SKM-1 (cell line): ENCODE results near the gene TTC9C.
A peak's percentile ranks its signal among the peaks of the same experiment; 100 is the strongest.
"Not testable (repeated sequence)": the region's sequence is repeated elsewhere in the genome, so short reads cannot be mapped to it uniquely, and the experiment has no call there.

Experiments
- DNase-seq: peaks from one replicate; lab custom pipeline; 2025; ENCODE audit not compliant: unreplicated experiment; lab: John Stamatoyannopoulos, UW

TTC9C gene

GRCh38 chr11:62709247-62710000, 18.9 kb upstream of the TTC9C start:
- DNase-seq, result no peak

- no peak for DNase-seq
Observed at GRCh38 chr11:62710001-62710345, 18.3 kb upstream of the TTC9C start.

- no peak for DNase-seq
Observed at GRCh38 chr11:62712276-62712812, 15.9 kb upstream of the TTC9C start.

- no peak for DNase-seq
Observed at GRCh38 chr11:62712861-62713260, 15.4 kb upstream of the TTC9C start.

- DNase-seq, result no peak
Observed at GRCh38 chr11:62713343-62713742, 14.9 kb upstream of the TTC9C start.

- no peak for DNase-seq
Observed at GRCh38 chr11:62715150-62716130, 12.8 kb upstream of the TTC9C start.

- no peak for DNase-seq
Observed at GRCh38 chr11:62716206-62716605, 12.1 kb upstream of the TTC9C start.

- DNase-seq, result no peak
Observed at GRCh38 chr11:62716816-62717215, 11.5 kb upstream of the TTC9C start.

GRCh38 chr11:62719302-62719978, 8.8 kb upstream of the TTC9C start:
- no peak for DNase-seq

GRCh38 chr11:62721994-62722393, 6.3 kb upstream of the TTC9C start:
- DNase-seq, result no peak

- DNase-seq, result no peak
Observed at GRCh38 chr11:62724171-62724570, 4.1 kb upstream of the TTC9C start.

- DNase-seq, result no peak
Observed at GRCh38 chr11:62725646-62726045, 2.6 kb upstream of the TTC9C start.

GRCh38 chr11:62726156-62726914, 2.0 kb upstream of the TTC9C start:
- no peak for DNase-seq

GRCh38 chr11:62726915-62727164, 1.4 kb upstream of the TTC9C start:
- no peak for DNase-seq

GRCh38 chr11:62727165-62727871, 968 bp upstream of the TTC9C start, which contains the start of gene HNRNPUL2:
TSS of gene HNRNPUL2 (minus strand) at chr11:62727457. CDS start at chr11:62727156, 301 bp downstream.
- DNase-seq, result peak; percentile 99

- DNase-seq, result peak; percentile 97
Observed at GRCh38 chr11:62727872-62728170, 465 bp upstream of the TTC9C start.

- not testable (repeated sequence) for DNase-seq
Observed at GRCh38 chr11:62730076-62730475, 1.8 kb downstream of the TTC9C start.

- DNase-seq, result no peak
Observed at GRCh38 chr11:62732830-62733229, 4.5 kb downstream of the TTC9C start.

- no peak for DNase-seq
Observed at GRCh38 chr11:62737196-62737595, 8.9 kb downstream of the TTC9C start.

- no peak for DNase-seq
Observed at GRCh38 chr11:62747475-62748160, 19.3 kb downstream of the TTC9C start.
